Activated CD4-positive, alpha-beta T cell treated with anti-CD3 and anti-CD28 coated beads, Interleukin-2, amount 10 ng/mL, durations not matched to agents 7 days and 5 days (primary cell): Measurements from ENCODE around the gene SYNGR1. TPM values are rescaled to one million over a fixed set of nuclear protein-coding genes. Genes with fewer than 3 reads are reported as not detected.
A peak's percentile ranks its signal among the peaks of the same experiment; 100 is the strongest.

ENCODE experiments used
- CTCF ChIA-PET: fragments of 350-600 bp; sonication (Branson Sonifier 250); formaldehyde crosslinking; loops from one replicate; lab custom pipeline; 2021; ENCODE audit warnings: antibody characterized with exemption; lab: Charles Lee
- POLR2A ChIA-PET: fragments of 350-600 bp; sonication (Branson Sonifier 250); formaldehyde crosslinking; loops from one replicate; lab custom pipeline; 2021; ENCODE audit warnings: antibody characterized with exemption; lab: Charles Lee
- DNase-seq: peaks from one replicate; pipeline ENCODE4 v3.0.0-alpha.2; 2020
- H3K27ac Mint-ChIP-seq: one replicate; pipeline ENCODE4 v1.8.0; 2021; ENCODE audit warnings: mild to moderate bottlenecking, moderate library complexity, mixed read lengths
- H3K27me3 Mint-ChIP-seq: one replicate; pipeline ENCODE4 v1.8.0; 2021; ENCODE audit warnings: mixed read lengths
- H3K36me3 Mint-ChIP-seq: one replicate; pipeline ENCODE4 v1.8.0; 2021; ENCODE audit warnings: low read depth, mixed read lengths
- H3K4me1 Mint-ChIP-seq: one replicate; pipeline ENCODE4 v1.8.0; 2021; ENCODE audit warnings: mixed read lengths
- H3K4me3 Mint-ChIP-seq: one replicate; pipeline ENCODE4 v1.8.0; 2021; ENCODE audit warnings: mild to moderate bottlenecking, moderate library complexity, mixed read lengths
- H3K9me3 Mint-ChIP-seq: one replicate; pipeline ENCODE4 v1.8.0; 2021; ENCODE audit warnings: mixed read lengths
- total RNA-seq, 2 experiments: library from RNA; stranded (reverse); gene quantifications; one replicate each; pipeline ENCODE4 v1.2.3, GENCODE V29; 2021

SYNGR1 gene, protein sequence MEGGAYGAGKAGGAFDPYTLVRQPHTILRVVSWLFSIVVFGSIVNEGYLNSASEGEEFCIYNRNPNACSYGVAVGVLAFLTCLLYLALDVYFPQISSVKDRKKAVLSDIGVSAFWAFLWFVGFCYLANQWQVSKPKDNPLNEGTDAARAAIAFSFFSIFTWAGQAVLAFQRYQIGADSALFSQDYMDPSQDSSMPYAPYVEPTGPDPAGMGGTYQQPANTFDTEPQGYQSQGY
- total RNA-seq, result under 1 TPM; 0.42 to 0.77 TPM

GRCh38 chr22:39349967-39350726 is at the start of gene SYNGR1:
SYNGR1 (plus strand) TSS chr22:39349991; CDS start chr22:39350011, 20 bp downstream.
- H3K4me3 Mint-ChIP-seq, result peak within 1 kb of the TSS; percentile 63
- no peaks in the 10 kb centered on the region for H3K9me3 Mint-ChIP-seq
- ChIA-PET POLR2A (no interaction called here), CTCF (interaction anchor here (0.9 to 1.3 kb wide), 2 partner anchors 39 to 142 kb away, joined by 3 read pairs; no protein-coding TSS in a partner anchor)
- peaks cover 30% of the 10 kb centered on the region for H3K27me3 Mint-ChIP-seq
- H3K27ac Mint-ChIP-seq, result peak within 1 kb of the TSS; percentile 9
- H3K4me1 Mint-ChIP-seq, result peaks cover 14% of the 10 kb centered on the region
- H3K36me3 Mint-ChIP-seq, result no peaks in the 10 kb centered on the region
- no peak for DNase-seq

DNA sequence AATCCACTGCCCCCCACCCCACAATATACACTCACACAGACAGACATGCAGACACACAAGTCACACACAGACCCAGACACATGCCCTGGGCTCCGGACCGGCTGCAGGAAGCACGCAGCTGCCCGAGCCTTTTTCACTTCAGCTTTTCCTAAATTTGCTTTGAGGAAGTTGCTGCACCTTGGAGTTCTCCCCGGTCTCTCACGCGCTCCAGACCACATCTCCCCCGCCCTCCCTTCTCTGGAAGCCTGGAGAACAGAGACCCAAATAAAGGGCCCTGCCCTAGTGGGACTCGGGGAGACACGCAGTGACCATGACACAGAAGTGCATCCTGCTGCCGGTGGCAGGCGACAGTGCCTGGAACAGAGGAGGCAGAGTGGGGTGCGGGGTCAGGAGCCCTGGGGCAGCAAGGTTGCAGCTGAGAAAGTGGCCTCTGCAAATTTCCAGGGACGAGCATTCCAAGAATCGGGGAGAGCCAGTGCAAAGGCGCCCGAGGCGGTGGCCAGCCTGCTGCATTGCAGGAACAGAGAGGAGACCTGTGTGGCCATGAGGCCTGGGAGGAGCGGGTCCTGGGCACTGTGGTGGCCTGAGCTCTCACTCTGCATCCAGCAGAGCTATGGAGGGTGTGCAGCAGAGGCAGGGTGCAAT is 49.5 kb upstream of the SYNGR1 start:
- no peaks in the 10 kb centered on the region for H3K36me3 Mint-ChIP-seq
- H3K27me3 Mint-ChIP-seq, result peaks cover 26% of the 10 kb centered on the region
- no peaks in the 10 kb centered on the region for H3K9me3 Mint-ChIP-seq
- ChIA-PET CTCF (interaction anchor here (2.3 kb wide), 1 partner anchor 11 kb away, joined by 8 read pairs; no protein-coding TSS in a partner anchor), POLR2A (no interaction called here)
- H3K4me3 Mint-ChIP-seq, result no peak overlapping the region
- no peak overlapping the region for H3K27ac Mint-ChIP-seq
- H3K4me1 Mint-ChIP-seq, result peaks cover 9% of the 10 kb centered on the region
- DNase-seq, result no peak

DNA sequence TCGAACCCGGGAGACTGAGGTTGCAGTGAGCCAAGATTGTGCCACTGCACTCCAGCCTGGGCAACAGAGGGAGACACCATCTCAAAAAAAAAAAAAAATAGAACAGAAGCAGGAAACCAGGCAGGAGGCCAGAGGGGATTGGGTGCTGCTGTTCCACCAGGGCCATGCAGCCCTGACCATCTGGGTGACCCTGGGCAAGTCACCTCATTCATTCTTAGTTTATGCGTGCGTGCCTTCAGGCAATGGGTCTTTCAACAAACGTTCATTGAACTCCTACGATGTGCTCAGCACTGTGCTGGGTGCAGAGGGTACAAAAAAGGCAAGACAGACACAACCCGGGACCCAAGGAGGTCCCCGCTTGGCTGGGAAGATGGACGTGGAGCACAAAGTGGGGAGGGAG is 48.7 kb upstream of the SYNGR1 start:
- ChIA-PET CTCF (interaction anchor here (2.3 kb wide), 1 partner anchor 10 kb away, joined by 8 read pairs; no protein-coding TSS in a partner anchor), POLR2A (no interaction called here)
- Mint-ChIP-seq H3K27ac (no peak overlapping the region), H3K9me3 (no peaks in the 10 kb centered on the region), H3K4me1 (peaks cover 9% of the 10 kb centered on the region), H3K4me3 (no peak overlapping the region), H3K36me3 (no peaks in the 10 kb centered on the region), H3K27me3 (peaks cover 25% of the 10 kb centered on the region)
- DNase-seq, result no peak

GRCh38 chr22:39301926-39302325 is 47.9 kb upstream of the SYNGR1 start:
- Mint-ChIP-seq H3K4me3 (no peak overlapping the region), H3K4me1 (peaks cover 9% of the 10 kb centered on the region), H3K36me3 (no peaks in the 10 kb centered on the region), H3K27ac (no peak overlapping the region), H3K9me3 (no peaks in the 10 kb centered on the region), H3K27me3 (peaks cover 25% of the 10 kb centered on the region)
- CTCF ChIA-PET, result interaction anchor here (0.5 to 4.0 kb wide), 3 partner anchors 9 to 544 kb away, joined by 4 to 20 read pairs (median 7); no protein-coding TSS in a partner anchor
- DNase-seq, result no peak
- POLR2A ChIA-PET, result no interaction called here

GRCh38 chr22:39302431-39302960 is 47.3 kb upstream of the SYNGR1 start:
- ChIA-PET POLR2A (no interaction called here), CTCF (interaction anchor here (0.5 to 4.0 kb wide), 3 partner anchors 8 to 545 kb away, joined by 4 to 20 read pairs (median 7); no protein-coding TSS in a partner anchor)
- H3K4me3 Mint-ChIP-seq, result no peak overlapping the region
- DNase-seq, result no peak
- no peak overlapping the region for H3K27ac Mint-ChIP-seq
- peaks cover 25% of the 10 kb centered on the region for H3K27me3 Mint-ChIP-seq
- no peaks in the 10 kb centered on the region for H3K9me3 Mint-ChIP-seq
- peaks cover 9% of the 10 kb centered on the region for H3K4me1 Mint-ChIP-seq
- no peaks in the 10 kb centered on the region for H3K36me3 Mint-ChIP-seq

DNA sequence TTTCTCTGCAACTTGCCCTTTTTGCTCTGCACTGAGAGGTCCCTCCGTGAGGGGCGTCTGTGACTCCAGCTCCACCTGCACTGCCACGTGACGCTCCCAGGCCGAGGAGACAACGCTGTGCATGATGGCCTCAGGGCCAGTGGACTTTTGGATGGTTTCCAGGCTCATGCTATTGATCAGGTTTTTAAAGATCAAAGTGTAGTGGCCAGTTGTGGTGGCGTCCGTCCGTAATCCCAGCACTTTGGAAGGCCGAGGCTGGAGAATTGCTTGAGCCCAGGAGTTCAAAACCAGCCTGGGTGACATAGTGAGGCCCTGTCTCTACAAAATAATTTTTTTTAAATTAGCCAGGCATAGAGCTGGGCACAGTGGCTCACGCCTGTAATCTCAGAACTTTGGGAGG is 46.4 kb upstream of the SYNGR1 start:
- no peak overlapping the region for H3K4me3 Mint-ChIP-seq
- no peak overlapping the region for H3K27ac Mint-ChIP-seq
- no peak for DNase-seq
- H3K27me3 Mint-ChIP-seq, result peaks cover 22% of the 10 kb centered on the region
- H3K4me1 Mint-ChIP-seq, result peaks cover 9% of the 10 kb centered on the region
- no peaks in the 10 kb centered on the region for H3K9me3 Mint-ChIP-seq
- H3K36me3 Mint-ChIP-seq, result no peaks in the 10 kb centered on the region
- ChIA-PET POLR2A (no interaction called here), CTCF (interaction anchor here (1.4 to 4.0 kb wide), 4 partner anchors 8 to 132 kb away, joined by 3 to 20 read pairs (median 8); no protein-coding TSS in a partner anchor)

- Mint-ChIP-seq H3K9me3 (no peaks in the 10 kb centered on the region), H3K4me3 (no peak overlapping the region), H3K27ac (no peak overlapping the region), H3K36me3 (no peaks in the 10 kb centered on the region), H3K27me3 (peaks cover 22% of the 10 kb centered on the region), H3K4me1 (peaks cover 14% of the 10 kb centered on the region)
- no peak for DNase-seq
- CTCF ChIA-PET, result interaction anchor here (0.6 to 4.0 kb wide), 5 partner anchors 11 to 132 kb away, joined by 3 to 20 read pairs (median 6); no protein-coding TSS in a partner anchor
- POLR2A ChIA-PET, result no interaction called here
Observed at GRCh38 chr22:39303892-39304671, 45.7 kb upstream of the SYNGR1 start.

GRCh38 chr22:39306456-39307361 is 43.1 kb upstream of the SYNGR1 start:
- Mint-ChIP-seq H3K36me3 (peaks cover 4% of the 10 kb centered on the region), H3K4me1 (peaks cover 17% of the 10 kb centered on the region), H3K9me3 (no peaks in the 10 kb centered on the region), H3K4me3 (no peak overlapping the region), H3K27ac (no peak overlapping the region), H3K27me3 (no peaks in the 10 kb centered on the region)
- ChIA-PET POLR2A (no interaction called here), CTCF (interaction anchor here (0.6 to 2.3 kb wide), 14 partner anchors 9 to 437 kb away, joined by 3 to 18 read pairs (median 3); no protein-coding TSS in a partner anchor)
- DNase-seq, result peak; percentile 64

DNA sequence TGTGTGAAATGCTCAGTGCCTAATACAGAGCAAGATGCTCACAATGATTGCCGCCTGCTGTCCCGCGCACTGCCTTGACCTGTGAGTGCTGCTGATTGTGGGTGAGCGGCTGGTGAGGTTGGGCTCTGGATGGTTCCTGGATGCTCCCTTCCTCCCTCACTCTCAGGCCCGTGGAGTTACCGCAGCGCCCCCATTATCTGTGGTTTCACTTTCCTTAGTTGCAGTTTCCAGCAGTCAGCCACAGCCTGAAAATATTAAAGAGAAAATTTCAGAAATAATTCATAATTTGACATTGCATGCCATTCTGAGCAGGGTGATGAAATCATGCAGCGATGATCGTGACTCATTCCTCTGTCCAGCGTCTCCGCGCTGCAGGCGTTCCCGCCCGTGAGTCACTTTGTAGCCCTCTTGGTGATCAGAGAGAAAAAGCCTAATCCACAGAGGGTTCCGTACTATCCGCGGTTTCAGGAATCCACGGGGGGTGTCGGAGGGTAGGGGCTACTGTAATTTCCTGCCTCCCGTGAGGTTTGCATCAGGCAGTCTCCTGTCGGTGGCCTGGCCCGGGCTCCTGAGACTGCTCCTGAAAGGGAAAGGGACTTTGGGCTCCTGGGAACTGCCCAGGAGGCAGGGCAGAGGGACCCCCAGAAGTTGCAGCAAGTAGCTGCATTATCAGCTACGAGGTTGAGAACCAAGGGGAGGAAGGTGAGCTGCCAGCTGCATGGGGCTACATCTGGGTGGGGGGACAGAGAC is 41.0 kb upstream of the SYNGR1 start:
- H3K36me3 Mint-ChIP-seq, result peaks cover 20% of the 10 kb centered on the region
- H3K4me1 Mint-ChIP-seq, result peaks cover 21% of the 10 kb centered on the region
- ChIA-PET CTCF (interaction anchor here (2.5 kb wide), 1 partner anchor 138 kb away, joined by 17 read pairs; no protein-coding TSS in a partner anchor), POLR2A (no interaction called here)
- H3K27ac Mint-ChIP-seq, result peak overlapping the region; percentile 36
- H3K27me3 Mint-ChIP-seq, result no peaks in the 10 kb centered on the region
- DNase-seq, result no peak
- no peak overlapping the region for H3K4me3 Mint-ChIP-seq
- H3K9me3 Mint-ChIP-seq, result no peaks in the 10 kb centered on the region

DNA sequence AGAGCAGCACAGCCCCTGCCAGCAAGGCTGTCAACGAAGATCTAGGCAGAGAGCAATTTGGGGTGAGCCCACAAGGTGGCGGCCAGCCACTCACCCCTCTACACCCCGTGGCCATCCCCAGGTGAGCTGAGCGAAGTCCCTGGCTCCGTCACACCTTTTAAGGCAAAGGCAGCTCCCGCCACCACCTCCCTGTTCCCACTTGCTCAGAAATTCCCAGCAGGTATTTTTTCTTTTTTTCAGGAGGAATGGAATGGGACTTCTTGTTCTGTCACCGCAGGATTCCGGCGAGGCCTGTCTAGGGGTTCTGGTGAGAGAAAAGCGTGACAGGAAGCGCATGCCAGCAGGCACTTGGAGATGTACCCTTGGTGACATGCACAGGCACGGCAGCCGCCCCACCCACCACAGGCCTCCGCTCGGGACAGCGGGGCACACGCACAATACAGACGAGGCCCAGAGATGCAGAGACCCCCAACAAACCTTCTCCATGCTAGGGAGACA is 40.4 kb upstream of the SYNGR1 start:
- H3K36me3 Mint-ChIP-seq, result peaks cover 25% of the 10 kb centered on the region
- ChIA-PET CTCF (interaction anchor here (1.1 to 2.5 kb wide), 2 partner anchors 126 to 139 kb away, joined by 3 to 17 read pairs; no protein-coding TSS in a partner anchor), POLR2A (no interaction called here)
- H3K27ac Mint-ChIP-seq, result no peak overlapping the region
- no peak overlapping the region for H3K4me3 Mint-ChIP-seq
- no peak for DNase-seq
- no peaks in the 10 kb centered on the region for H3K27me3 Mint-ChIP-seq
- peaks cover 21% of the 10 kb centered on the region for H3K4me1 Mint-ChIP-seq
- H3K9me3 Mint-ChIP-seq, result no peaks in the 10 kb centered on the region
